ENCODE data around the gene LIPH. TPM values are rescaled to one million over a fixed set of nuclear protein-coding genes. Genes with fewer than 3 reads are reported as not detected.

LIPH gene
- polyA plus RNA-seq, 1 donor from 2014 or later, result 0.05 TPM

GRCh38 chr3:185460719-185461350, 91.6 kb downstream of the LIPH start:
- H3K79me2 ChIP-seq (replicated peaks; ENCODE audit: insufficient read depth, low read length), result no peaks in the 10 kb centered on the region
- peaks cover 8% of the 10 kb centered on the region for H3K36me3 ChIP-seq (ENCODE audit: insufficient read depth, low read length)
- H3K9me2 ChIP-seq (ENCODE audit: insufficient read depth, low read length), result no peaks in the 10 kb centered on the region
- TF ChIP-seq SMC3 (conservative IDR thresholded peaks at IDR 0.05; ENCODE audit: poor library complexity), result no peak
- TF ChIP-seq EP300 (conservative IDR thresholded peaks at IDR 0.05; ENCODE audit: poor library complexity, severe bottlenecking), result no peak
- TF ChIP-seq RAD21 (conservative IDR thresholded peaks at IDR 0.05), result no peak
- peak; percentile 21 for TF ChIP-seq CTCF (IDR thresholded peaks at IDR 0.05; ENCODE audit: poor library complexity, severe bottlenecking)
- no peaks in the 10 kb centered on the region for H4K20me1 ChIP-seq (ENCODE audit: insufficient read depth)
- no peaks in the 10 kb centered on the region for H3K9me3 ChIP-seq (ENCODE audit: low read length)
- H3K27me3 ChIP-seq (ENCODE audit: insufficient read depth, low read depth, low read length), result no peaks in the 10 kb centered on the region
- no peak overlapping the region for H3K4me3 ChIP-seq (ENCODE audit: low read length)
- H3F3A ChIP-seq (ENCODE audit: insufficient read depth, low read length, poor library complexity, severe bottlenecking), result no peaks in the 10 kb centered on the region
- no peak overlapping the region for H3K9ac ChIP-seq (ENCODE audit: low read length)
- no peak overlapping the region for H3K4me2 ChIP-seq (ENCODE audit: low read length)
- H3K27ac ChIP-seq (ENCODE audit: low read length), result no peak overlapping the region
- H2AFZ ChIP-seq (ENCODE audit: low read depth, low read length), result no peak overlapping the region

GRCh38 chr3:185460309-185460708, 92.1 kb downstream of the LIPH start:
- Histone ChIP-seq H3K36me3 (ENCODE audit: insufficient read depth, low read length) (peaks cover 8% of the 10 kb centered on the region), H3K4me2 (ENCODE audit: low read length) (no peak overlapping the region), H3K27ac (ENCODE audit: low read length) (no peak overlapping the region), H3K9me2 (ENCODE audit: insufficient read depth, low read length) (no peaks in the 10 kb centered on the region), H3K27me3 (ENCODE audit: insufficient read depth, low read depth, low read length) (no peaks in the 10 kb centered on the region), H3K79me2 (replicated peaks; ENCODE audit: insufficient read depth, low read length) (no peaks in the 10 kb centered on the region), H3K9me3 (ENCODE audit: low read length) (no peaks in the 10 kb centered on the region), H2AFZ (ENCODE audit: low read depth, low read length) (no peak overlapping the region), H3K4me3 (ENCODE audit: low read length) (no peak overlapping the region), H4K20me1 (ENCODE audit: insufficient read depth) (no peaks in the 10 kb centered on the region), H3K9ac (ENCODE audit: low read length) (no peak overlapping the region), H3F3A (ENCODE audit: insufficient read depth, low read length, poor library complexity, severe bottlenecking) (no peaks in the 10 kb centered on the region)
- no peak for TF ChIP-seq MXI1 (conservative IDR thresholded peaks at IDR 0.05; ENCODE audit: poor library complexity, severe bottlenecking)
- no peak for TF ChIP-seq REST (IDR thresholded peaks at IDR 0.05; ENCODE audit: borderline replicate concordance)
- TF ChIP-seq SMC3 (conservative IDR thresholded peaks at IDR 0.05; ENCODE audit: poor library complexity), result no peak
- TF ChIP-seq CTCF (IDR thresholded peaks at IDR 0.05; ENCODE audit: poor library complexity, severe bottlenecking), result no peak
- no peak for TF ChIP-seq RAD21 (conservative IDR thresholded peaks at IDR 0.05)
- no peak for TF ChIP-seq POLR2AphosphoS5 (IDR thresholded peaks at IDR 0.05)
- no peak for TF ChIP-seq TAF1 (IDR thresholded peaks at IDR 0.05; ENCODE audit: low read depth)
- no peak for TF ChIP-seq EP300 (conservative IDR thresholded peaks at IDR 0.05; ENCODE audit: poor library complexity, severe bottlenecking)

All from neural cell (in vitro differentiated cells).